ENCODE results near the gene PATJ.

PATJ gene

DNA sequence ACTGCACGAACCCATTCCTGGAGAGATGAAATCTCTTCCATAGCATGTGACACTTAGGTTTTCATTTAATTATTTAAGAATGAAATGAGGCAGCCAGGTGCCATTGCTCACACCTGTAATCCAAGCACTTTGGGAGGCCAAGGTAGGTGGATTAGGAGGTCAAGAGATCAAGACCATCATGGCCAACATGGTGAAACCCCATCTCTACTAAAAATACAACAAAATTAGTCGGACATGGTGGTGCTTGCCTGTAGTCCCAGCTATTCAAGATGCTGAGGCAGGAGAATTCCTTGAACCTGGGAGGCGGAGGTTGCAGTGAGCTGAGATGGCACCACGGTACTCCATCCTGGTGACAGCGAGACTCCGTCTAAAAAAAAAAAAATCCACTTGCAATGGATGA lies 470.1 kb downstream of the PATJ start:
- ChIA-PET CTCF (no interaction called here), POLR2A (interaction anchor here (0.6 kb wide), 1 partner anchor 201 kb away, joined by 4 read pairs; no protein-coding TSS in a partner anchor)

DNA sequence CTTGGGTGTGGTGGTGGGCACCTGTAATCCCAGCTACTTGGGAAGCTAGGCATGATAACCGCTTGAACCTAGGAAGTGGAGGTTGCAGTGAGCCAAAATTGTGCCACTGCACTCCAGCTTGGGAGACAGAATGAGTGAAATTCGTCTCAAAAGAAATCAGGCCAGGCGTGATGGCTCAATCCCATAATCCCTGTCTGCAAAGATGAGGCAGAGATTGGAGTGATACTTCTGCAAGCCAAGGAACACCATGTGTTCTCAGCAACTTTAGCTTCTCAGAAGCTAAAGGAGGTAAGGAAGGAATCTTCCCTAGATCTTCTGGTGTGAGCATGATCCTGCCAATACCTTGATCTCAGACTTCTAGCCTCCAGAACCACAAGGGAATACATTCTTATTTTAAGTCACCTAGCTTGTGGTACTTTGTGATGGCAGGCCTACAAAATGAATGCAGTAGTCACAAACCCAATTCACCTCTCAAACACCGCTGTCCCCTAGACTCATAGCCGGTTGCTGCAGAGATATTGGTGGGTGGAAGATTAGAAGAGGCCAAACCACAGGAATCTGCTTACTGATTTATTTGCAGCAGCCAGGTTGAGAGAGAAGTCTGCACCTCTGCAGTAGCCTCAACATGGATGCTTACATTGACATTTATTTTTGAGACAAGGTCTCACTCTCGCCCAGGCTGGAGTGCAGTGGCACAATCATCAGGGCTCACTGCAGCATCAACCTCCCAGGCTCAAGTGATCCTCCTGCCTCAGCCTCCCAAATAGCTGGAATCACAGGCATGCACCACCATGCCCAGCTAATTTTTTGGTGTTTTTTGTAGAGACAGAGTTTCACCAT lies 471.0 kb downstream of the PATJ start:
- Histone ChIP-seq H3K4me1 (ENCODE audit: control insufficient read depth, insufficient read depth, low read length) (no peaks in the 10 kb centered on the region), H3K4me3 (ENCODE audit: low read depth, low read length) (no peak overlapping the region), H3K27ac (ENCODE audit: extremely low read depth, low read depth, low read length) (no peak overlapping the region), H3K36me3 (ENCODE audit: control insufficient read depth in 2 of 2, insufficient read depth in 1 of 2, low read length in 2 of 2) (no peaks in the 10 kb centered on the region), H3K9me3 (ENCODE audit: control insufficient read depth, insufficient read depth, low read depth, low read length) (no peaks in the 10 kb centered on the region; the same call in 1 of the 2 replicates)
- CTCF ChIA-PET, result no interaction called here
- TF ChIP-seq ZNF366 (tag by site-specific recombination; conservative IDR thresholded peaks at IDR 0.05) (no peak), ZNF707 (tag by site-specific recombination; IDR thresholded peaks at IDR 0.05) (no peak), SP7 (tag by site-specific recombination; IDR thresholded peaks at IDR 0.05) (no peak), SP2 (tag by site-specific recombination; IDR thresholded peaks at IDR 0.05) (no peak), ZNF132 (tag by site-specific recombination; IDR thresholded peaks at IDR 0.05; ENCODE audit: borderline replicate concordance) (no peak), ZNF791 (tag by site-specific recombination; IDR thresholded peaks at IDR 0.05) (no peak), ZNF530 (tag by site-specific recombination; IDR thresholded peaks at IDR 0.05; ENCODE audit: low read depth) (no peak), ZNF138 (tag by site-specific recombination; IDR thresholded peaks at IDR 0.05; ENCODE audit: borderline replicate concordance) (no peak), GLIS2 (tag by site-specific recombination; IDR thresholded peaks at IDR 0.05) (no peak), ZNF561 (tag by site-specific recombination; IDR thresholded peaks at IDR 0.05; ENCODE audit: borderline replicate concordance) (no peak), ZNF670 (tag by site-specific recombination; IDR thresholded peaks at IDR 0.05; ENCODE audit: low read depth) (no peak), MEIS1 (CRISPR knock-in tag; IDR thresholded peaks at IDR 0.05; ENCODE audit: borderline replicate concordance) (no peak), TRIM28 (IDR thresholded peaks at IDR 0.05; ENCODE audit: borderline replicate concordance, low read length) (no peak), ZNF473 (tag by site-specific recombination; IDR thresholded peaks at IDR 0.05) (no peak), ZIC2 (tag by site-specific recombination; IDR thresholded peaks at IDR 0.05) (no peak), ZNF416 (tag by site-specific recombination; IDR thresholded peaks at IDR 0.05) (no peak)
- TF ChIP-seq, protein P1, sequence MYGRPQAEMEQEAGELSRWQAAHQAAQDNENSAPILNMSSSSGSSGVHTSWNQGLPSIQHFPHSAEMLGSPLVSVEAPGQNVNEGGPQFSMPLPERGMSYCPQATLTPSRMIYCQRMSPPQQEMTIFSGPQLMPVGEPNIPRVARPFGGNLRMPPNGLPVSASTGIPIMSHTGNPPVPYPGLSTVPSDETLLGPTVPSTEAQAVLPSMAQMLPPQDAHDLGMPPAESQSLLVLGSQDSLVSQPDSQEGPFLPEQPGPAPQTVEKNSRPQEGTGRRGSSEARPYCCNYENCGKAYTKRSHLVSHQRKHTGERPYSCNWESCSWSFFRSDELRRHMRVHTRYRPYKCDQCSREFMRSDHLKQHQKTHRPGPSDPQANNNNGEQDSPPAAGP (tag by site-specific recombination; IDR thresholded peaks at IDR 0.05), result no peak
- TF ChIP-seq, protein P2, sequence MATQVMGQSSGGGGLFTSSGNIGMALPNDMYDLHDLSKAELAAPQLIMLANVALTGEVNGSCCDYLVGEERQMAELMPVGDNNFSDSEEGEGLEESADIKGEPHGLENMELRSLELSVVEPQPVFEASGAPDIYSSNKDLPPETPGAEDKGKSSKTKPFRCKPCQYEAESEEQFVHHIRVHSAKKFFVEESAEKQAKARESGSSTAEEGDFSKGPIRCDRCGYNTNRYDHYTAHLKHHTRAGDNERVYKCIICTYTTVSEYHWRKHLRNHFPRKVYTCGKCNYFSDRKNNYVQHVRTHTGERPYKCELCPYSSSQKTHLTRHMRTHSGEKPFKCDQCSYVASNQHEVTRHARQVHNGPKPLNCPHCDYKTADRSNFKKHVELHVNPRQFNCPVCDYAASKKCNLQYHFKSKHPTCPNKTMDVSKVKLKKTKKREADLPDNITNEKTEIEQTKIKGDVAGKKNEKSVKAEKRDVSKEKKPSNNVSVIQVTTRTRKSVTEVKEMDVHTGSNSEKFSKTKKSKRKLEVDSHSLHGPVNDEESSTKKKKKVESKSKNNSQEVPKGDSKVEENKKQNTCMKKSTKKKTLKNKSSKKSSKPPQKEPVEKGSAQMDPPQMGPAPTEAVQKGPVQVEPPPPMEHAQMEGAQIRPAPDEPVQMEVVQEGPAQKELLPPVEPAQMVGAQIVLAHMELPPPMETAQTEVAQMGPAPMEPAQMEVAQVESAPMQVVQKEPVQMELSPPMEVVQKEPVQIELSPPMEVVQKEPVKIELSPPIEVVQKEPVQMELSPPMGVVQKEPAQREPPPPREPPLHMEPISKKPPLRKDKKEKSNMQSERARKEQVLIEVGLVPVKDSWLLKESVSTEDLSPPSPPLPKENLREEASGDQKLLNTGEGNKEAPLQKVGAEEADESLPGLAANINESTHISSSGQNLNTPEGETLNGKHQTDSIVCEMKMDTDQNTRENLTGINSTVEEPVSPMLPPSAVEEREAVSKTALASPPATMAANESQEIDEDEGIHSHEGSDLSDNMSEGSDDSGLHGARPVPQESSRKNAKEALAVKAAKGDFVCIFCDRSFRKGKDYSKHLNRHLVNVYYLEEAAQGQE (tag by site-specific recombination; IDR thresholded peaks at IDR 0.05), result no peak
- TF ChIP-seq, protein P3, sequence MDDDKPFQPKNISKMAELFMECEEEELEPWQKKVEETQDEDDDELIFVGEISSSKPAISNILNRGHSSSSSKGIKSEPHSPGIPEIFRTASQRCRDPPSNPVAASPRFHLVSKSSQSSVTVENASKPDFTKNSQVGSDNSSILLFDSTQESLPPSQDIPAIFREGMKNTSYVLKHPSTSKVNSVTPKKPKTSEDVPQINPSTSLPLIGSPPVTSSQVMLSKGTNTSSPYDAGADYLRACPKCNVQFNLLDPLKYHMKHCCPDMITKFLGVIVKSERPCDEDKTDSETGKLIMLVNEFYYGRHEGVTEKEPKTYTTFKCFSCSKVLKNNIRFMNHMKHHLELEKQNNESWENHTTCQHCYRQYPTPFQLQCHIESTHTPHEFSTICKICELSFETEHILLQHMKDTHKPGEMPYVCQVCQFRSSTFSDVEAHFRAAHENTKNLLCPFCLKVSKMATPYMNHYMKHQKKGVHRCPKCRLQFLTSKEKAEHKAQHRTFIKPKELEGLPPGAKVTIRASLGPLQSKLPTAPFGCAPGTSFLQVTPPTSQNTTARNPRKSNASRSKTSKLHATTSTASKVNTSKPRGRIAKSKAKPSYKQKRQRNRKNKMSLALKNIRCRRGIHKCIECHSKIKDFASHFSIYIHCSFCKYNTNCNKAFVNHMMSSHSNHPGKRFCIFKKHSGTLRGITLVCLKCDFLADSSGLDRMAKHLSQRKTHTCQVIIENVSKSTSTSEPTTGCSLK (tag by site-specific recombination; IDR thresholded peaks at IDR 0.05), result no peak
- POLR2A ChIA-PET, result no interaction called here

More for the DNA sequence above, 470.1 kb downstream of the PATJ start:
- Histone ChIP-seq H3K9me3 (ENCODE audit: control insufficient read depth, insufficient read depth, low read depth, low read length) (no peaks in the 10 kb centered on the region; the same call in 1 of the 2 replicates), H3K36me3 (ENCODE audit: control insufficient read depth in 2 of 2, insufficient read depth in 1 of 2, low read length in 2 of 2) (no peaks in the 10 kb centered on the region), H3K4me3 (ENCODE audit: low read depth, low read length) (no peak overlapping the region), H3K4me1 (ENCODE audit: control insufficient read depth, insufficient read depth, low read length) (no peaks in the 10 kb centered on the region), H3K27ac (ENCODE audit: extremely low read depth, low read depth, low read length) (no peak overlapping the region)
- TF ChIP-seq ZEB2 (tag by site-specific recombination; IDR thresholded peaks at IDR 0.05), result no peak
- TF ChIP-seq FEZF1 (tag by site-specific recombination; IDR thresholded peaks at IDR 0.05), result no peak
- TF ChIP-seq, protein P4, sequence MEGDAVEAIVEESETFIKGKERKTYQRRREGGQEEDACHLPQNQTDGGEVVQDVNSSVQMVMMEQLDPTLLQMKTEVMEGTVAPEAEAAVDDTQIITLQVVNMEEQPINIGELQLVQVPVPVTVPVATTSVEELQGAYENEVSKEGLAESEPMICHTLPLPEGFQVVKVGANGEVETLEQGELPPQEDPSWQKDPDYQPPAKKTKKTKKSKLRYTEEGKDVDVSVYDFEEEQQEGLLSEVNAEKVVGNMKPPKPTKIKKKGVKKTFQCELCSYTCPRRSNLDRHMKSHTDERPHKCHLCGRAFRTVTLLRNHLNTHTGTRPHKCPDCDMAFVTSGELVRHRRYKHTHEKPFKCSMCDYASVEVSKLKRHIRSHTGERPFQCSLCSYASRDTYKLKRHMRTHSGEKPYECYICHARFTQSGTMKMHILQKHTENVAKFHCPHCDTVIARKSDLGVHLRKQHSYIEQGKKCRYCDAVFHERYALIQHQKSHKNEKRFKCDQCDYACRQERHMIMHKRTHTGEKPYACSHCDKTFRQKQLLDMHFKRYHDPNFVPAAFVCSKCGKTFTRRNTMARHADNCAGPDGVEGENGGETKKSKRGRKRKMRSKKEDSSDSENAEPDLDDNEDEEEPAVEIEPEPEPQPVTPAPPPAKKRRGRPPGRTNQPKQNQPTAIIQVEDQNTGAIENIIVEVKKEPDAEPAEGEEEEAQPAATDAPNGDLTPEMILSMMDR (tag by site-specific recombination; IDR thresholded peaks at IDR 0.05), result no peak
- TF ChIP-seq GFI1B (tag by site-specific recombination; IDR thresholded peaks at IDR 0.05), result no peak
- TF ChIP-seq ZNF248 (tag by site-specific recombination; IDR thresholded peaks at IDR 0.05), result no peak
- no peak for TF ChIP-seq ZNF654 (tag by site-specific recombination; IDR thresholded peaks at IDR 0.05; ENCODE audit: low read depth)
- no peak for TF ChIP-seq ZNF324 (tag by site-specific recombination; IDR thresholded peaks at IDR 0.05)
